Cortex of kidney (tissue), 1 donor: ENCODE measurements around the gene BAD.
A peak's percentile ranks its signal among the peaks of the same experiment; 100 is the strongest.

ENCODE experiments used
- DNase-seq: peaks from one replicate; lab custom pipeline; 2025; lab: John Stamatoyannopoulos, UW

Gene BAD

DNA sequence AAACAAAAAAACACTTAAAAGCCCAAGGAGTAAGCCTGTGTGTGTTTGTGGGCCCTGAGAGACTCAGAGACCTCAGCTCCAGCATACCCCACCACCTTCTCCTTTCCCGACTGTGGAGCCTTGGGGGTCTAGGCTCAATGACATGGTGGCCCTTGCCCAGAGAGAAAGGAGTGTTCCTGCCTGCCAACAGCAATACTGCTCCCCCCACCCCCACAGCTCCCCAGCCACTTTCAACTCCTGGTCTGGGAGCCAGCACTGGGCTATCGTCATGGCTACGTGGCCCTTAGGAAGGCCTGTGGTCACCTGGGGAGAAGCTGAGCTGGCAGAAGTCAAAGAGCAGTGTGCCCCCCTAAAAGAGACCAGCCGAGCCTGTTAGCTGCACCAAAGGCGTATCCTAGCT, 40.4 kb downstream of the BAD start:
- DNase-seq = no peak

- no peak for DNase-seq
Measured at GRCh38 chr11:64243236-64243854, 41.1 kb downstream of the BAD start.

GRCh38 chr11:64241491-64242374, 42.7 kb downstream of the BAD start:
- DNase-seq = no peak

GRCh38 chr11:64241241-64241490, 43.3 kb downstream of the BAD start:
- peak; percentile 99 for DNase-seq

DNA sequence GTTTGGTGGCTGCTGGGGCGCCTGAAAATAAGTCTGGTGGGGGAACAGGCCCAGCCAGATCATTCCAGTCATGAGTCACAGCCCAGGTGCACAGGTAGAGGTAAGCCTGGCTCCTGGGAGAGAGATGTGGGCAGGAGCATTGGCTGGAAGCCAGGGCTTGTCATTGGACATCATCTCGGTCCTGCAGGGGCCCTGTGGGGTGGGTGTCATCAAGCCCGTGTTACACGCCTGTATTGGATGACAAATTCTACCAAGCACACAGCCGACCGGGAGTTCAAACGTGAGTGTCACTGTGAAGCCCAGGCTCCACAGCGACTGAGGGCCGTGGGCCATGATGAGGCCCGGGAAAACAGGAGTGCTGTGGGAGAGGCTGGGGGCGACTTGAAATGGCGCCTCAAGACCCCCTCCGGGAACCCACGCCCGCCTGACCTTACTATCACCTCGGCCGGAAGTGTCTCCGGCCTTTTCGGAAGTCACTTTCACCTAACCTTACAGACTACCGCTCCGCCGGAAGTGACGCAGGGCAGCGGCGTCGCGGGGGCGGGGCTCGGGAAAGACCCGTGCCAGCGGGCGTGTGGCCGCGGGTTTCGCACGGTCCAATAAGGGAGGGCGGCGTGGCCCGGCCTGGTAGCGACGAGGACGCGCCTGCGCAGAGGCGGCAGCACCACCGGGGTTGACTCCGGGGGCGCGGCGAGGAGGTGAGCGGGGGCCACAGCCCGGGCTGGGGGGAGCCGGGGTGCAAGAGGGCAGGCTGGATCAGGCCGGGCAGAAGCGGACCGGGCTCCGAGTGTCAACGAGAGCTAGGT, 43.8 kb downstream of the BAD start, which contains the start of gene FKBP2:
FKBP2 (plus strand) TSS at position 661 of the 806 bp plus-strand sequence. CDS start 1,293 bp downstream, outside the sequence.
- DNase-seq = peak; percentile 99

DNA sequence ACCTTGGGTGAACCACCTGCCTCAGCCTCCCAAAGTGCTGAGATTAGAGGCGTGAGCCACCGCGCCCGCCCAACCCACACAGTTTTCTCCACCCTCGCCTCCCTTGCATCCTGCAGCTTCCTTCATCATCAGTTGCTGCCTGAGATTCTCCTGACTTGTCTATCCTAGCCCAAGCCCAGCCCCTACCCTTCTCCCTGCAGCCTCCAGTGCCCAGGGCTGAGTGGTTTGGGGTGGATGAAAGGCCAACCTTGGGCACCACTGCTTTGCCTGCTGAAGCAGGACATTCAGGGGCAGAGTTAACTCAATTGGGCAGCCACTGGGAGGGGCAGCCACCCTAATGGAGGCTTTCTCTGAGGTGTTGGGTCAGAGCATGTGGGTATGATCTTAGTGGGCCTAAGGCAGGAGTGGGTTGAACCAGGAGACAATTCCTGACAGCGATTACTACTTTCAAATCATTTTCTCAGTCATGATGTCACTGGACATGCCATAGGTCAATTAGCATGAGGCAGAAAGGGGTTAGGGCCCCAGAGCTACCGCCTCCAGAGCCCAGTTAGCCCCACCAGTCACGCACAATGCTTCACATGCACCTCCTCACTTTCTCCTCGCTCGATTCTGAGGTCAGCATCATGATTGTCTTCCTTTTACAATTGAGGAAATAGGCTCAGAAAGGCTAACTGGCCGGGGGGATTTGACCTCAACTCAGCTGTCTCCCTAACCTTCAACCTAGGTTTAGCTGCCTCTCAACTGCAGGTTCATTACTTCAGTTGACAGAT, 44.6 kb downstream of the BAD start:
- DNase-seq = no peak

GRCh38 chr11:64238999-64239398, 45.5 kb downstream of the BAD start:
- DNase-seq = no peak

DNA sequence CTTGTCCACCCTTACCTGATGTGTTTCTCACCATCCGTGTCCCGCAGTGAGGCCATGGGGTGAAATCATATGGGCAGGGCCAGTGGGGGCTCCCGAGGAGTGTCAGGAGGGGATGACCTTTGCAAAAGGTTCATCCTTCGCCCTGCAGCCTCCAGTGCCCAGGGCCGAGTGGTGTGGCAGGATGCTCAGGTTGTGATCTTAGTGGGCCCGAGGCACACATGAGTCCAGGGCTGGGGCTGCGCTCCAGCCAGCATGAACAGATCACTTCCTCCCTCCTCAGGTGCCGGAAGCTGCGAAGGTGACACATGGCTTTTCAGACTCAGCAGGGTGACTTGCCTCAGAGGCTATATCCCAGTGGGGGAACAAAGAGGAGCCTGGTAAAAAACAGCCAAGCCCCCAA, 46.4 kb downstream of the BAD start:
- DNase-seq = no peak

- DNase-seq = no peak
Measured at GRCh38 chr11:64237484-64237951, 46.9 kb downstream of the BAD start.

GRCh38 chr11:64235437-64236161, 48.9 kb downstream of the BAD start:
- DNase-seq = no peak

- no peak for DNase-seq
Measured at GRCh38 chr11:64234647-64235379, 49.7 kb downstream of the BAD start.

DNA sequence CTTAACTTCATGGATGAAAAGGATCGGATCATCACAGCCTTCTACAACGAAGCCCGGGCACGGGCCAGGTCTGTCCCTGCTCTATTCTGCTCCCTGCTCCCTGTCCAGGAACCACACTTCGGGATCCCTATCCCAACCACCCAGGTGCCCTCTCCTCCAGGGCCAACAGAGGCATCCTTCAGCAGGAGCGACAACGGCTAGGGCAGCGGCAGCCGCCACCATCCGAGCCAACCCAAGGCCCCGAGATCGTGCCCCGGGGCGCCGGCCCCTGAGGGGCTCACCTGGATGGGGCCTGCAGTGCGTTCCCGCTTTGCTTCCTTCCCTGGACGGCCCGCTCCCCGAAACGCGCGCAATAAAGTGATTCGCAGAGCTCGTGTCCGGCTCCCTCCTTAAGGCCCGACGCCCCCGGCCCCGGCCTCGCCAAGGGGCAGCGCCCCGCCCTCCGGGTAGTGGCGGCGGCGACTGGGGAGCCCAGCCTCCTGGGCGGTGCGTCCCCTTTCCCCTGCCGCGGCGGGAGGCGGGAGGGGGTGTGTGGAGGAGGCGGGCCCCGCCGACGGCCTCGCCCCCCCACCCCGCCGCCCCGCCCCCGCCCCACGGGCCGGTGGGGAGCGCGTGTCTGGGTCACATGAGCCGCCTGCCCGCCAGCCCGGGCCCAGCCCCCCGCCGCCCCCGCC, 50.4 kb downstream of the BAD start, which contains the start of gene VEGFB:
VEGFB (plus strand) TSS at position 672 of the 674 bp plus-strand sequence. CDS start 250 bp downstream, outside the sequence.
- DNase-seq = no peak

DNA sequence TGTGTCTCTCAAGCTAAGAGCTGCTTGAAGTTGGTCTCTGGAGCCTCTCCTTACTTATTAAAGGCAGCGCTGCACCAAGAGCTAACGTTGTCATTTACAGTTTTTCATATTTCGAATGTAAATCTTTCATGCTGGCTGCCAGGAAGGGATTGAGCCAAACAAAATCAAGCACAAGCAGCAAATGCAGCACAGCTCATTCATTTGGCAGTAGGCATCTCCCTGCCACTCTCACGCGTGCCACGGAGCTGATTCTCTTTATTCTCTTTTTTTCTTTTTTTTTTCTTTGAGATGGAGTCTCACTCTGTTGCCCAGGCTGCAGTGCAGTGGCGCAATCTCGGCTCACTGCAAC, 51.5 kb downstream of the BAD start:
- no peak for DNase-seq

- DNase-seq = no peak
Measured at GRCh38 chr11:64232182-64232966, 52.1 kb downstream of the BAD start.

- DNase-seq = no peak
Measured at GRCh38 chr11:64231546-64231945, 52.9 kb downstream of the BAD start.

DNA sequence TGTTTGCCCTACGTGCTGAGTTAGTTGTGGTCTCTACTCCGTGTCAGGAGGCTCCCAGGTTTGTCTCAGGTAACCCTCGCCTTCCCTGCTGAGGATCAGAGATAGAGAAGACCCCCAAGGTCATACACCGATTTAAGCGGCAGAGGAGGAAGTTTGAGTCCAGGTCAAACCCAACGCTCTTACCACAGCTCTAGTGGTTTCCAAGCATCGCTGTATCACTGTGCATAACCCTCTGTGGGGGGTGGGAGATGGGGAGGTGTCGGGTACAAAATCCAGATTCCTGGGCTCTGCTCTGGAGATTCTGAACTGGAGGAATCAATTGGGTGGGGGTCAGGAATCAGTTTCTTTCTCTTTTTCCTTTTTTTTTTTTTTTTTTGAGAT, 53.5 kb downstream of the BAD start:
- no peak for DNase-seq

DNA sequence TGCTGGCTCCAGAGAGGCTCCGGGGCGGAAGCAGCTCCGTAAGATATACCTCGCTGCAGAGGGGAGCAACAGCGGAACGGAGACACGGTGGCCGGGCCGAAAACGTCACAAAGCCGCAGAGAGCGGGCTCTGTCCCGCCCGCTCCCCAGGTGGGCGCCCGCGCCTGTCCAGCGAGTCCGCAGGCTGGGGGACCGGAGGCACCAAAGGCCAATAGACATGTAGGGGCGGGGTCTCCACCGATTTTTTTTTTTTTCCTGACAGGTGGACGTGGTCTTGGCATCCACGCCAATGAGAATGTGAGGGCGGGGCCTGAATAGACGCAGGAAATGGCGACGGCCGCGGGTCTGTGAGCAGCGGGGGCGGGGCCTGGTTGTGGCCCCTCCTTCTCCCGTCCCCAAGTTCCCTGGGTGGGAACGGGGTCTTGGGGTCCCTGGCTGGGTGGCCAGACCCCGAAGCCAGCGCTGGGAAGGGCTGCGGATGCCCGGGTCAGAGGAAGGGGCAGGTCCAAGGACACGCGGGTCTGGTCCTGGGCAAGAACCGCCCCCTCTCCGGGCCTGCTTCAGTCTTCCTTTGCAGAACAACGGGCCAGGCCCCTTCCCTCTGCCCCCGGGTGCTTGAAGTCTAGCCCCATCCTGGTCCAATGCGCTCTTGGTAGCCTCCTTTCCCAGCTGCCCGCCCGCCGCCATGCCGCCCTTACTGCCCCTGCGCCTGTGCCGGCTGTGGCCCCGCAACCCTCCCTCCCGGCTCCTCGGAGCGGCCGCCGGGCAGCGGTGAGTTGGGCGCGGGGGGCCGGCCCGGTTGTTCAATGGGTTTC, 54.1 kb downstream of the BAD start, which contains the start of gene DNAJC4:
DNAJC4 (plus strand) TSS at position 378 of the 814 bp plus-strand sequence; CDS start at position 685, 307 bp downstream.
- no peak for DNase-seq

- no peak for DNase-seq
Measured at GRCh38 chr11:64229744-64230170, 54.7 kb downstream of the BAD start.
